Adrenal gland (tissue), 5 donors: ENCODE measurements around the gene DENND5B.

ENCODE experiments used
- POLR2A ChIP-seq, 2 donors: fragments of 450-650 bp; IDR thresholded peaks; one replicate each; pipeline ENCODE4 v1.6.1; 2017; ENCODE audit warnings: antibody characterized with exemption in 2 of 2, mild to moderate bottlenecking in 2 of 2, moderate library complexity in 1 of 2
- TF ChIP-seq, protein P1 (sequence below), 6 experiments: fragments of 450-650 bp in 4 of 6; fragments of 200-600 bp in 2 of 6; sonication (generic) in 1 of 6; IDR thresholded peaks; 1 replicate in 5 of 6; 2 replicates in 1 of 6; pipeline versions ENCODE4 v1.5.1 to v1.8.0; 2016 to 2021; ENCODE audit warnings: antibody characterized with exemption in 6 of 6, mild to moderate bottlenecking in 2 of 6, moderate library complexity in 1 of 6
- donor health status: DM: no; HTN: no; CAD: no.

DNA sequence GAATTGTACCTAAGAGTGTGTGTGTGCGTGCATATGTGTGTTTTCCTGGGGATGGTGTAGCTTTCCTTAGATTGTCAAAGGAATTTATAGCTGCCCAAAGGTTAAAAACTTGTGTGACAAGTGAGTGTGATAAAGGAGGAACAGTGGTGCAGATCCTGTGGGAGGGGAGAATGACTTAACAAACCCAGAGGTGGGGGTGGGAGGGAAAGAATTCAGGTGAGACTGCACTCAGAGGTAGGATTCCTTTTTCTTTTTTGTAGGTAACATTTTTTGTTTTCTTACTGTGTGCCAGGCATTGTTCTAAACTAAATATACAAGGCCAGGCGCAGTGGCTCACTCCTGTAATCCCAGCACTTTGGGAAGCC lies 219.7 kb downstream of the DENND5B start:
- TF ChIP-seq, protein P1, sequence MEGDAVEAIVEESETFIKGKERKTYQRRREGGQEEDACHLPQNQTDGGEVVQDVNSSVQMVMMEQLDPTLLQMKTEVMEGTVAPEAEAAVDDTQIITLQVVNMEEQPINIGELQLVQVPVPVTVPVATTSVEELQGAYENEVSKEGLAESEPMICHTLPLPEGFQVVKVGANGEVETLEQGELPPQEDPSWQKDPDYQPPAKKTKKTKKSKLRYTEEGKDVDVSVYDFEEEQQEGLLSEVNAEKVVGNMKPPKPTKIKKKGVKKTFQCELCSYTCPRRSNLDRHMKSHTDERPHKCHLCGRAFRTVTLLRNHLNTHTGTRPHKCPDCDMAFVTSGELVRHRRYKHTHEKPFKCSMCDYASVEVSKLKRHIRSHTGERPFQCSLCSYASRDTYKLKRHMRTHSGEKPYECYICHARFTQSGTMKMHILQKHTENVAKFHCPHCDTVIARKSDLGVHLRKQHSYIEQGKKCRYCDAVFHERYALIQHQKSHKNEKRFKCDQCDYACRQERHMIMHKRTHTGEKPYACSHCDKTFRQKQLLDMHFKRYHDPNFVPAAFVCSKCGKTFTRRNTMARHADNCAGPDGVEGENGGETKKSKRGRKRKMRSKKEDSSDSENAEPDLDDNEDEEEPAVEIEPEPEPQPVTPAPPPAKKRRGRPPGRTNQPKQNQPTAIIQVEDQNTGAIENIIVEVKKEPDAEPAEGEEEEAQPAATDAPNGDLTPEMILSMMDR (IDR thresholded peaks at IDR 0.05): no peak
- no peak for TF ChIP-seq POLR2A (IDR thresholded peaks at IDR 0.05)
